ENCODE results near the gene GGCX.

The GGCX gene

DNA sequence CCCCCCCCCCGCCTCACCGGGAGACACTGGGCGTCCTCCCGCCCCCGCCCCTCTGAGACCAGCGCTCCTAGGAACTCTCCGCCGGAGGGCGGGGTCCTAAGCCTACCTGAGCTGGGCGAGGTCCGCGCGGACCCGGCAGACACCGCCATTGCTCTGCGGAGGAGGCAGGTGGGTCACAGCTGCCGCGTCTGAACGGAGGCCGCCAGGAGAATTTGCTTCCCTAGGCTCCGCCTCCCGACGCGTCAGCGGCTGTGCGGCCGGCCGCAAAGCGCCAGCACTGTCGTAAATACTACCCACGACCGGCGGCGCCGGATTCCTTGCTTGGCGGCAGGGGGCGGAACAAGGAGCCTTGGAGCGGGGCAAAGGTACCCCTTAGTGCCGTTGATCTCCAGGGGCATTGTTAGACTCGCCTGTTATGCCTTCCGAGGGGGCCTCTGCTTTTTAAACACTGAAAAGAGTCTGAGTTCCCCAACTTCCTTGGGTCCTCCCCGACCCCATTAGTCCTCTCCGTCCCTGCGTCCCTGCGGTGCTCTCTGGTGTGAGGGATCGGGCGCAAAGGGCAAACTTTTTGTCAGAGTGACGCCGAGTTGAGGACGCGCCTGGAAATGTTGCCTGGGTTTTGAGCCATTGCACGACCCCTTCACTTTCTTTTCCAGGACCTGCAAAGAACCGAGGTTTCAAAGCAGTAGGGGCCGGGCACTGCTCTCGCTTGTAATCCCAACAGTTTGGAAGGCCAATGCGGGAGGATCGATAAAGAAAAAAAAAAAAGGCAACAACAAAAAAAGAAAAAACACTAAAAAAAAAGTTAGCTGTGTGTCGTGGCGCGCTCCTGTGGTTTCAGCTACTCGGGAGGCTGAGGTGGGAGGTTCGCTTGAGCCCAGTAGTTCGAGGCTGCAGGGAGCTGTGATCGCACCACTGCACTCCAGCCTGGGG, at the start of gene GGCX:
TSS of gene GGCX (minus strand) at position 214 of the 933 bp plus-strand sequence. CDS start at position 149, 65 bp downstream.
- peak within 1 kb of the TSS; percentile 77 for H2AFZ ChIP-seq
- H3K79me2 ChIP-seq: no peaks in the 10 kb centered on the region
- peak within 1 kb of the TSS; percentile 14 for H3K9ac ChIP-seq

DNA sequence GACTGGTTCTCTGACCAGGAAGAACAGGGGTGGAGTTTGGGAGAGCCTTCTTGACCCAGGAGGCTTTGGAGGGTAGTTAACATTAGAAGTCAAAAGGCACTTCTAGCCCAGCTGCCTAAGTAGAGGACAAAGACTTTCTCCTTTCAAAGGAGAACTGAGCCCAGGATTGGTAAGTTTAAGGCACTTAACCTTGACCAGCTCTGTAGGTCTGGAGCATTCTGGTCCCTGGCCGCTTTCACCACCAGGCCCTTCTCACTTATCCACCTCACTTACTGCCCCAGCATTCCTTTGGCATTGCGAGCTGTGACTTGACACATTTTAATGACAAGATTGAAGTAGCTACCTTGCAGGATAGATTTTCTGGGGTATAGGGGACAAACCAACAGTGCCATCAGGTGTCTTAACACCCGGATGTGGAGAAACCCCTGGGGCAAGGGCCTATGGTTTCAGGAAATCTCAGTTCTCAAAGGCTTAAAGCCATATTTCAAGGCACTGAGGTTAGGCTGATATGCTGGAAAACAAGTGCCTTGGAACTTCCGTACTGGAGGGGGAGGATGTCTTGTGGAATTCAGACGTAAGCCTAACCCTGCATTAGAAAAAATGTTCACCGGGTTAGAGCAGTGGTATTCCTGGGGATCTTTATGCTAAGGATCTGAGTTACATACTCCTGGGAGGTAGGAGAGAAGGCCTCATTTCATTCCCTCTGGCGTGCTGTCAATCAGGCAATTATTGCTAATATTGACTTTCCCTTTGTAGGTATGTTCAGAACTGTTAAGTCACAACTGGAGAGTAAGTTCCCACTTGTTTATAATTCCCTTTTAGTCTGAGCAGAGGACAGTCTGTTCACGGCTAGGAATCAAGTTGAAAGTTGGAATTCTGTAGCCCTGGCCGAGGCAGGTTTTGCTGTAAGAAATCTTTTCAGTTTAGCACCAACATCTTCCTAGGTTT, 46.2 kb upstream of the GGCX start:
- no peak overlapping the region for H3K4me2 ChIP-seq (ENCODE audit: low read length)
- H3K4me1 ChIP-seq: peaks cover 17% of the 10 kb centered on the region
- H3K9ac ChIP-seq: no peak overlapping the region
- TF ChIP-seq, protein P1, sequence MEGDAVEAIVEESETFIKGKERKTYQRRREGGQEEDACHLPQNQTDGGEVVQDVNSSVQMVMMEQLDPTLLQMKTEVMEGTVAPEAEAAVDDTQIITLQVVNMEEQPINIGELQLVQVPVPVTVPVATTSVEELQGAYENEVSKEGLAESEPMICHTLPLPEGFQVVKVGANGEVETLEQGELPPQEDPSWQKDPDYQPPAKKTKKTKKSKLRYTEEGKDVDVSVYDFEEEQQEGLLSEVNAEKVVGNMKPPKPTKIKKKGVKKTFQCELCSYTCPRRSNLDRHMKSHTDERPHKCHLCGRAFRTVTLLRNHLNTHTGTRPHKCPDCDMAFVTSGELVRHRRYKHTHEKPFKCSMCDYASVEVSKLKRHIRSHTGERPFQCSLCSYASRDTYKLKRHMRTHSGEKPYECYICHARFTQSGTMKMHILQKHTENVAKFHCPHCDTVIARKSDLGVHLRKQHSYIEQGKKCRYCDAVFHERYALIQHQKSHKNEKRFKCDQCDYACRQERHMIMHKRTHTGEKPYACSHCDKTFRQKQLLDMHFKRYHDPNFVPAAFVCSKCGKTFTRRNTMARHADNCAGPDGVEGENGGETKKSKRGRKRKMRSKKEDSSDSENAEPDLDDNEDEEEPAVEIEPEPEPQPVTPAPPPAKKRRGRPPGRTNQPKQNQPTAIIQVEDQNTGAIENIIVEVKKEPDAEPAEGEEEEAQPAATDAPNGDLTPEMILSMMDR (IDR thresholded peaks at IDR 0.05): no peak
- no peak overlapping the region for H2AFZ ChIP-seq
- H3K79me2 ChIP-seq: peaks cover 5% of the 10 kb centered on the region
- H3K27me3 ChIP-seq (ENCODE audit: control insufficient read depth, insufficient read depth, low read length): no peaks in the 10 kb centered on the region
- H3K27ac ChIP-seq: no peak overlapping the region
- H3K9me3 ChIP-seq (ENCODE audit: control insufficient read depth, low read length): no peaks in the 10 kb centered on the region
- no peaks in the 10 kb centered on the region for H3K36me3 ChIP-seq (ENCODE audit: control insufficient read depth, insufficient read depth, low read length)
- no peak overlapping the region for H3K4me3 ChIP-seq (ENCODE audit: low read depth, low read length)

More for the DNA sequence above, at the start of gene GGCX:
- Histone ChIP-seq H3K4me3 (ENCODE audit: low read depth, low read length) (peak within 1 kb of the TSS; percentile 73), H3K27ac (peak within 1 kb of the TSS; percentile 73), H3K4me2 (ENCODE audit: low read length) (peak within 1 kb of the TSS; percentile 83), H3K27me3 (ENCODE audit: control insufficient read depth, insufficient read depth, low read length) (no peaks in the 10 kb centered on the region), H3K4me1 (peaks cover 2% of the 10 kb centered on the region), H3K36me3 (ENCODE audit: control insufficient read depth, insufficient read depth, low read length) (no peaks in the 10 kb centered on the region), H3K9me3 (ENCODE audit: control insufficient read depth, low read length) (no peaks in the 10 kb centered on the region)
- TF ChIP-seq, protein P1 (IDR thresholded peaks at IDR 0.05): peak; percentile 38

- H3K27me3 ChIP-seq (ENCODE audit: control insufficient read depth, insufficient read depth, low read length): no peaks in the 10 kb centered on the region
- no peak overlapping the region for H3K27ac ChIP-seq
- H3K36me3 ChIP-seq (ENCODE audit: control insufficient read depth, insufficient read depth, low read length): no peaks in the 10 kb centered on the region
- H3K79me2 ChIP-seq: peaks cover 5% of the 10 kb centered on the region
- peaks cover 20% of the 10 kb centered on the region for H3K4me1 ChIP-seq
- no peak overlapping the region for H3K4me2 ChIP-seq (ENCODE audit: low read length)
- H3K9ac ChIP-seq: no peak overlapping the region
- H3K9me3 ChIP-seq (ENCODE audit: control insufficient read depth, low read length): no peaks in the 10 kb centered on the region
- H3K4me3 ChIP-seq (ENCODE audit: low read depth, low read length): no peak overlapping the region
- TF ChIP-seq, protein P1 (IDR thresholded peaks at IDR 0.05): no peak
- no peak overlapping the region for H2AFZ ChIP-seq
Measured at GRCh38 chr2:85606116-85606455, 44.8 kb upstream of the GGCX start.

DNA sequence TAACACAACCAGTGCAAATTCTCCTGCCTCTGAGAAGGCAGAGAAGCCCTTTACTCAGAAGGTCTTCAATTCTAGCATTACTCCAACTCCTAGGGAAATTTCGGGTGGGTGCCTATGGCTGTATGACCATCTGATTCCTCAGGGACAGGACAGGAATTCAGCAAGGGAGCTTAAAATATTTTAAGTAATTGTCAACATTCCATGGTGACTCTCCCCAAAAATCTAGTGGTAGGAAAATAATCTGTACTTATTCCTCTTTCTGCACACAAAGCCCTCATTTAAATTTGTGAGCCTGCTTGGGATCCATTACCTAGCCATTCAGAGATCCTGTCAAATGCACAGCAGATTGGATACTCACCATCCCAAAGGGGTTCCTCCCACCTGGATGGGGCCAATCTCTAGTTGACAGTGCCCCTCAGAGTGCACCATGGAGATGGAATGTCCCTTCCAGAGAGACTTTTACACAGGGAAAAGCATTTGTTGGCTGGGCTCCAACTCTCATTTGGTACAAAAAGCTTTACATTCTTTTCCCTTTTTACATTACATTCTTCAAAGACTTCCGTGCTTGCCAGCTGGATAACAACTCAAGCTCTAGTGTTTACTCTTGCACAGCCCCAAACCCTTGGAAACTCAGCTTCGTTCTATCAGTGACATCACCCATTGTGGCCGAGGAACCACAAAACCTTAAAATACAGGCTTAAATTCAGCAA, 44.3 kb upstream of the GGCX start:
- no peak overlapping the region for H3K4me3 ChIP-seq (ENCODE audit: low read depth, low read length)
- H3K79me2 ChIP-seq: peaks cover 5% of the 10 kb centered on the region
- no peak overlapping the region for H3K9ac ChIP-seq

More for the DNA sequence above, 44.3 kb upstream of the GGCX start:
- H3K36me3 ChIP-seq (ENCODE audit: control insufficient read depth, insufficient read depth, low read length): no peaks in the 10 kb centered on the region
- no peaks in the 10 kb centered on the region for H3K9me3 ChIP-seq (ENCODE audit: control insufficient read depth, low read length)
- TF ChIP-seq, protein P1 (IDR thresholded peaks at IDR 0.05): no peak
- peaks cover 19% of the 10 kb centered on the region for H3K4me1 ChIP-seq
- H3K27ac ChIP-seq: no peak overlapping the region
- H3K27me3 ChIP-seq (ENCODE audit: control insufficient read depth, insufficient read depth, low read length): no peaks in the 10 kb centered on the region
- no peak overlapping the region for H2AFZ ChIP-seq
- no peak overlapping the region for H3K4me2 ChIP-seq (ENCODE audit: low read length)
